Immature natural killer cell (primary cell): ENCODE data around the gene PRRT1B. TPM values are rescaled to one million over a fixed set of nuclear protein-coding genes. Genes with fewer than 3 reads are reported as not detected.
A peak's percentile ranks its signal among the peaks of the same experiment; 100 is the strongest.

Experiments used
- DNase-seq, 3 donors: peaks; one replicate each; pipeline ENCODE4 v3.0.0; 2022; ENCODE audit warnings: mixed read lengths in 1 of 3
- H3K27ac Mint-ChIP-seq, 6 donors: one replicate each; pipeline ENCODE4 v1.8.0; 2020; ENCODE audit warnings: mixed read lengths in 6 of 6, mild to moderate bottlenecking in 5 of 6, inconsistent platforms in 4 of 6, moderate library complexity in 3 of 6
- H3K27me3 Mint-ChIP-seq, 3 donors: one replicate each; pipeline ENCODE4 v1.8.0; 2020 to 2021; ENCODE audit warnings: low read depth in 3 of 3, mild to moderate bottlenecking in 3 of 3, mixed read lengths in 3 of 3, moderate library complexity in 3 of 3, inconsistent platforms in 1 of 3
- H3K36me3 Mint-ChIP-seq, 3 donors: one replicate each; pipeline ENCODE4 v1.8.0; 2020; ENCODE audit warnings: mixed read lengths in 3 of 3, inconsistent platforms in 2 of 3, mild to moderate bottlenecking in 2 of 3
- H3K4me1 Mint-ChIP-seq, 2 donors: one replicate each; pipeline ENCODE4 v1.8.0; 2020; ENCODE audit warnings: inconsistent platforms in 2 of 2, mild to moderate bottlenecking in 2 of 2, mixed read lengths in 2 of 2, moderate library complexity in 1 of 2
- H3K4me3 Mint-ChIP-seq, 5 donors: one replicate each; pipeline ENCODE4 v1.8.0; 2020; ENCODE audit warnings: mild to moderate bottlenecking in 5 of 5, mixed read lengths in 5 of 5, inconsistent platforms in 3 of 5, moderate library complexity in 3 of 5
- H3K9me3 Mint-ChIP-seq, 6 donors: one replicate each; pipeline ENCODE4 v1.8.0; 2020; ENCODE audit warnings: mild to moderate bottlenecking in 6 of 6, mixed read lengths in 6 of 6, inconsistent platforms in 4 of 6, moderate library complexity in 3 of 6
- polyA plus RNA-seq, 3 donors: library from polyadenylated mRNA; unstranded; fragments of 300-500 nt; fragmentation: Illumina TruSeq; gene quantifications; one replicate each; pipeline ENCODE4 v1.2.3, GENCODE V29; 2021

Gene PRRT1B
- polyA plus RNA-seq, 3 donors from 2014 or later, result not detected

GRCh38 chr9:131583337-131583645, 38.0 kb downstream of the PRRT1B start:
- H3K36me3 Mint-ChIP-seq, result peaks cover 7 to 28% (median 11%) of the 10 kb centered on the region in 3 donors
- peak overlapping the region; percentile 78 to 90 (median 86) for H3K27ac Mint-ChIP-seq
- no peaks in the 10 kb centered on the region for H3K9me3 Mint-ChIP-seq
- H3K27me3 Mint-ChIP-seq, result peaks cover 7 to 33% (median 24%) of the 10 kb centered on the region in 3 donors
- DNase-seq, result no peak
- H3K4me1 Mint-ChIP-seq, result peaks cover 55 to 71% of the 10 kb centered on the region in 2 donors
- H3K4me3 Mint-ChIP-seq, result peak overlapping the region in 1 of 5 donors; percentile 27

GRCh38 chr9:131583836-131584555, 38.7 kb downstream of the PRRT1B start:
- Mint-ChIP-seq H3K36me3 (peaks cover 7 to 28% (median 9%) of the 10 kb centered on the region in 3 donors), H3K9me3 (no peaks in the 10 kb centered on the region), H3K27me3 (peaks cover 7 to 33% (median 27%) of the 10 kb centered on the region in 3 donors), H3K4me3 (peak overlapping the region in 3 of 5 donors; percentile 30 to 83 (median 75)), H3K4me1 (peaks cover 48 to 64% of the 10 kb centered on the region in 2 donors), H3K27ac (peak overlapping the region; percentile 81 to 96 (median 91))
- no peak for DNase-seq

DNA sequence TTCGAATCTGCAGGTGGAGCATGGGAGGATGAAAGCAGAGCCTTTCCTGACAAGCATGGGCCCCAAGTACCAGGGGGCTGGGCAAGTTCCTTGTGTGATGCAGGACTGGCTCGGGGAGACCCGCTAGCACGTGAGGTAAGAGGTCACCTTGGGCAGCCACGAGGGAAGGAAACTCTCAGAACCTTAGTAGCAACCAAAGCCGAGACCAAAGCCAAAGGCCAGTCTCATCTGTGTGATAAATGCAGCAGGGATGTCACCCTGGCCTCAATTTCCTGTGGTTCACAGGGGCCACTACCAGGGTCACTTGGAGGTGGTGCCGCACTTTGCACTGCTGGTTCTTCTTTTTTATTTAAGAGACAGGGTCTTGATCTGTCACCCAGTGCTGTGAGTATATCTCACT, 39.5 kb downstream of the PRRT1B start:
- peak overlapping the region; percentile 88 to 96 (median 94) for H3K27ac Mint-ChIP-seq
- peaks cover 4 to 31% (median 7%) of the 10 kb centered on the region in 3 donors for H3K36me3 Mint-ChIP-seq
- peak overlapping the region; percentile 75 to 83 (median 80) for H3K4me3 Mint-ChIP-seq
- H3K9me3 Mint-ChIP-seq, result no peaks in the 10 kb centered on the region
- peaks cover 41 to 66% of the 10 kb centered on the region in 2 donors for H3K4me1 Mint-ChIP-seq
- DNase-seq, result peak; percentile 60 to 62 (median 61)
- H3K27me3 Mint-ChIP-seq, result peaks cover 7 to 34% (median 33%) of the 10 kb centered on the region in 3 donors

DNA sequence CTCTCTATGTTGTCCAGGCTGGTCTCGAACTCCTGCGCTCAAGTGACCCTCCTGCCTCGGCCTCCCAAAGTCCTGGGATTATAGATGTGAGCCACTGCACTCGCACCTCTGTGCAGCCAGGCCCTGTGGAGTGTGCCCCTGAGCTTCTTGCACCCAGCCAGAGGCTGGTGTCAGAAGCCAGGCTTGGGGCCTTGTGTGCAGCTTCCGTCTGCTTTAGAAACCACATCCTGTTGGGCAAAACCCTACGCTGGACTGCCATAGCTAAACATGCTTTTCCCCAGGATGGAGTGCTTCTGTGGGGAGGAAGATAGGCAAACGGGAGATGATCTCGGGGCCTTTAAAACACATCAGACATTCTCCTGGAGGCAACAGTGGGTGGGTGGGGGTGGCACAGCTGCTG, 40.1 kb downstream of the PRRT1B start:
- peak overlapping the region; percentile 88 to 96 (median 94) for H3K27ac Mint-ChIP-seq
- peaks cover 45 to 71% of the 10 kb centered on the region in 2 donors for H3K4me1 Mint-ChIP-seq
- no peaks in the 10 kb centered on the region for H3K9me3 Mint-ChIP-seq

DNA sequence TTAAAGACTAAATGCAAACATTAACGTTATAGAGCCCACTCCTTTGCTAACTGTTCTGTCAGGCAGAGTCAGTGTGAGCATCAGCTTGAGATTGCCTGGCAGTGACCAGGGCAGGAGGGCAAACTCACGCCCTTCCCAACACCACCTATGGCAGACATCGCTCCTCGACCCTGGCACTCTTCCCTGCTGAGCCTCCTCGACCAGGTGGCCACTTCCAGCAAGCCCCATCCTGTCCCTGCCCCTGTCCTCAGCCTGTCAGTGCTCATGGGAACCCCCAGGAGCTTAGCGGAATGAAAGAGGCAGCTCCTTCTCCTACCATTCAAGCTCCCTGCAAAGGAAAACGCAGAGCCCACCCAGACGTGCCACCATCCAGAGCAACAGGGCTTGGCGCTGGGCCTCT, 42.0 kb downstream of the PRRT1B start:
- H3K4me3 Mint-ChIP-seq, result peak overlapping the region in 1 of 5 donors; percentile 36
- peaks cover 64 to 78% of the 10 kb centered on the region in 2 donors for H3K4me1 Mint-ChIP-seq
- peaks cover 11 to 43% (median 40%) of the 10 kb centered on the region in 3 donors for H3K27me3 Mint-ChIP-seq
- DNase-seq, result no peak
- H3K9me3 Mint-ChIP-seq, result no peaks in the 10 kb centered on the region
- peaks cover 0 to 18% (median 4%) of the 10 kb centered on the region in 3 donors for H3K36me3 Mint-ChIP-seq
- H3K27ac Mint-ChIP-seq, result peak overlapping the region; percentile 56 to 89 (median 70)

More for the DNA sequence above, 40.1 kb downstream of the PRRT1B start:
- peak overlapping the region; percentile 75 to 83 (median 80) for H3K4me3 Mint-ChIP-seq
- H3K36me3 Mint-ChIP-seq, result peaks cover 4 to 31% (median 7%) of the 10 kb centered on the region in 3 donors
- H3K27me3 Mint-ChIP-seq, result peaks cover 9 to 35% (median 35%) of the 10 kb centered on the region in 3 donors
- DNase-seq, result peak; percentile 63 to 66 (median 65)

DNA sequence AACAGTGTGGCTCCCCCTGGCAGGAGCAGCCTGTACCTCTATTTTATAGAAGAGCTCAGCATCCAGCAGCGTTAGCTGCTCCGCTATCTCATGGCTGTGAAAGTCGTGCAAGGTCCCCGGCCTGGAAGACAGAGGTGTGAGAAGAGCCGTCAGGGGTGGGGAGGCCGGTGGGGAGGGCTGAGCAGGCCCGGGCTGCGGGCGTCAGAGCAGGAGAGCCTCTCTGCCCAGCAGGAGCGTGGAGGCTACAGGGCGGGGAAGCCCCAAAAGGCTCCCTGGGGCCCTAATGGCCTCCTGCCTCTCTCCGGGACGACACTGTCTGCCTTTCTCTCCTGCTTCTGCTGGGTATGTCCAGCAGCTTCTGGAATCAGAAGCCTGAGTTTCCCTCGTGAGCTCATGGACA, 42.6 kb downstream of the PRRT1B start:
- peaks cover 64 to 76% of the 10 kb centered on the region in 2 donors for H3K4me1 Mint-ChIP-seq
- H3K27ac Mint-ChIP-seq, result peak overlapping the region in 1 of 6 donors; percentile 78
- H3K36me3 Mint-ChIP-seq, result peaks cover 0 to 17% (median 4%) of the 10 kb centered on the region in 3 donors
- no peaks in the 10 kb centered on the region for H3K9me3 Mint-ChIP-seq
- DNase-seq, result no peak
- H3K4me3 Mint-ChIP-seq, result no peak overlapping the region
- peaks cover 11 to 43% (median 43%) of the 10 kb centered on the region in 3 donors for H3K27me3 Mint-ChIP-seq

DNA sequence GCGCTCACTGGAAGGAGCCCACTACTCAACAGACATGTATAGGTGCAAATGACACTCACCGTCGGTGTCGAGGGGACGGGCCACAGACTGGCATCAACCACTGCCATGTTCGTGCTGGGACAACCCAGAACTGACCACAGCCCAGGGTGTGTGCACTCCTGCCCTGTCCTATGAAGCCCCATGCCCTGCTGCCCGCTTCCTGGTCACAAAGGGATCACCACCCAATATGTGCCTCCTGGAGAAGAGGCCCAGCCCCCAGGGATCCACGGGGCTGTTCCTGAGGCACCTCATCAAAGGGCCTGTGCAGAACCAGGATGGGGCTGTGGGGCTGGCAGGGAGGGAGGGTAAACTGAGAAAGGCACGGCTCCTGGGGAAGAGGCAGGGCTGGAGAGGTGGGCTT, 43.1 kb downstream of the PRRT1B start:
- Mint-ChIP-seq H3K36me3 (peaks cover 0 to 17% (median 4%) of the 10 kb centered on the region in 3 donors), H3K27me3 (peaks cover 11 to 44% (median 40%) of the 10 kb centered on the region in 3 donors), H3K4me3 (no peak overlapping the region), H3K4me1 (peaks cover 60 to 72% of the 10 kb centered on the region in 2 donors), H3K27ac (no peak overlapping the region), H3K9me3 (no peaks in the 10 kb centered on the region)
- no peak for DNase-seq

DNA sequence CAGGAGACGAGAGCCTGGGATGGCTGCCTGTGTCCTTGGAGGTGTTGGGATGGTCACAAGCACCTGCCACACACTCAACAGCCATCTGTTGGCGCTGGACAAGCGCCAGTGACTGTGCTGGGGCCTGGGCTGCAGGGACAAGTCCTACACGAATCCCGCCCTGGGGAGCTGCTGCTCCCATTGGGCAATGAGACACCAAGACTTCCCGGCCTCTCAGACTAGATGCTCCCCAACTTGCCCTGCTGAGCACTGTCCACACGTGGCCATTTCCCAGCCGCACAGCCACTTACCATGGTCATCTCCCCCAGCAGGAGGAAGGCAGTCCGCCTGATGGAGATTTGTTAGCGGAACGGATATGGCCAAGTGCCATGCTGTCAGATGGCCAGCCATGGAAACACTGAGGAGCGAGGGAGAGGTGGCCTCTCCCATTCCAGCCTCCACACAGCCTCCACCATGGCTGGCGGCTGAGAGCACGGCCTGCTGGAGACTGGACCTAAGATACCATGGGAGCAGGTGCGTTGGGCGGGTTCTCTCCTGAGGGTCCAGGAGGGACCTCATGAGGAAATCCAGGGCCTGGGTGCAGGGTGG, 43.9 kb downstream of the PRRT1B start:
- no peak for DNase-seq
- Mint-ChIP-seq H3K4me3 (peak overlapping the region in 1 of 5 donors; percentile 44), H3K36me3 (peaks cover 0 to 17% (median 4%) of the 10 kb centered on the region in 3 donors), H3K4me1 (peaks cover 53 to 63% of the 10 kb centered on the region in 2 donors), H3K27me3 (peaks cover 11 to 44% (median 34%) of the 10 kb centered on the region in 3 donors), H3K9me3 (no peaks in the 10 kb centered on the region), H3K27ac (peak overlapping the region in 1 of 6 donors; percentile 30)

DNA sequence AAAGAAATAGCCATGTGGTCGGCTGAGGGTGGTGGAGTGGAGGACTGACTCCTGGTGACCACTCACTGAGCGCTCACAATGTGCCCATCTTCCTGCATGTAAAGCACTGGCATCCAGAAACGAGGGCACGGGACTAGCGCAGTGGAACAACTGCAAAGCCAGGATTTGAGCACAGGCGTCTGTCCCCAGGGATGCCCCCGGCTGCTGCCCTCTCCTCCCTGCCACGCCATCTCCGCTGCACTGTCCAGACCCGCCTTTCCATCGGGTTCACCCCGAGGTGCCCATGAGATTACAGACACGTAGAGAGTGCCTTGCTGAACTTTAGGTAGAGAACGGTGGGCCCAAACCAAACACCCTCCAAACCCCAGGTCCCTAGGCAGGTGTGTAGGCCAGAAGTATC, 44.7 kb downstream of the PRRT1B start:
- H3K27me3 Mint-ChIP-seq, result peaks cover 8 to 41% (median 32%) of the 10 kb centered on the region in 3 donors

DNA sequence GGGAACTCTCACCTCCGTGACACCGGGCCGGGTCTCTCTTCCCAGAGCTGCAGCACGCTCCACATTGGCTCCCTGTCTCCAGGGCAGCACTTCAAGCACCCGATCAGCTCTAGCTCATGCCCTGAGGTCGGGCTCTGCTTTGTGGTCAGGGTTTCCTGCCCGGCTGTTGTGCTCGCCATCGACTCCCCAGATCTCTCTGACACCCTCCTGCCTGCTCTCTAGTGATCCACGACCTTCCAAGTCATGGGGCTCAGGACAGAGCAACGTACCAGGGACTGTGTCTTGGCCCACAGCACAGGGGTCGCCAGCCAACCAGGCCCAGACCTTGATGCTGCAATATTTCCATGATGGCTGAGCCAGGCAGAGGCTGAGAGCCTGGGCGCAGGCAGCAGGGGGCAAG, 45.1 kb downstream of the PRRT1B start:
- peaks cover 6 to 36% (median 35%) of the 10 kb centered on the region in 3 donors for H3K27me3 Mint-ChIP-seq
- H3K36me3 Mint-ChIP-seq, result peaks cover 0 to 14% (median 0%) of the 10 kb centered on the region in 3 donors
- peak; percentile 31 to 57 (median 34) for DNase-seq
- H3K4me1 Mint-ChIP-seq, result peaks cover 41 to 51% of the 10 kb centered on the region in 2 donors
- H3K9me3 Mint-ChIP-seq, result no peaks in the 10 kb centered on the region
- peak overlapping the region; percentile 38 to 69 (median 66) for H3K4me3 Mint-ChIP-seq
- H3K27ac Mint-ChIP-seq, result peak overlapping the region; percentile 61 to 83 (median 72)

More for the DNA sequence above, 44.7 kb downstream of the PRRT1B start:
- Mint-ChIP-seq H3K4me1 (peaks cover 45 to 56% of the 10 kb centered on the region in 2 donors), H3K9me3 (no peaks in the 10 kb centered on the region), H3K27ac (peak overlapping the region in 3 of 6 donors; percentile 72 to 83 (median 76)), H3K36me3 (peaks cover 0 to 17% (median under 1%) of the 10 kb centered on the region in 3 donors), H3K4me3 (peak overlapping the region in 3 of 5 donors; percentile 38 to 66 (median 48))
- DNase-seq, result no peak

- Mint-ChIP-seq H3K9me3 (no peaks in the 10 kb centered on the region), H3K4me1 (peaks cover 34 to 44% of the 10 kb centered on the region in 2 donors), H3K27ac (peak overlapping the region; percentile 37 to 78 (median 72)), H3K36me3 (peaks cover 0 to 14% (median 6%) of the 10 kb centered on the region in 3 donors), H3K27me3 (peaks cover 6 to 35% (median 32%) of the 10 kb centered on the region in 3 donors), H3K4me3 (peak overlapping the region; percentile 38 to 69 (median 66))
- DNase-seq, result peak; percentile 71 to 80 (median 79)
Observed at GRCh38 chr9:131590907-131591844, 45.9 kb downstream of the PRRT1B start.

- peaks cover 7 to 32% (median 32%) of the 10 kb centered on the region in 3 donors for H3K27me3 Mint-ChIP-seq
- no peaks in the 10 kb centered on the region for H3K9me3 Mint-ChIP-seq
- peaks cover 31 to 37% of the 10 kb centered on the region in 2 donors for H3K4me1 Mint-ChIP-seq
- H3K4me3 Mint-ChIP-seq, result no peak overlapping the region
- no peak for DNase-seq
- H3K36me3 Mint-ChIP-seq, result peaks cover 0 to 15% (median 6%) of the 10 kb centered on the region in 3 donors
- H3K27ac Mint-ChIP-seq, result peak overlapping the region in 5 of 6 donors; percentile 21 to 78 (median 69)
Observed at GRCh38 chr9:131591845-131592208, 46.5 kb downstream of the PRRT1B start.
